Kidney epithelial cell (primary cell): ENCODE results near the gene IPO13. TPM values are rescaled to one million over a fixed set of nuclear protein-coding genes. Genes with fewer than 3 reads are reported as not detected.
A peak's percentile ranks its signal among the peaks of the same experiment; 100 is the strongest.

Source experiments
- DNase-seq: peaks from one replicate; pipeline ENCODE4 v3.0.0-alpha.2; 2010; ENCODE audit warnings: low read depth
- H3K27me3 ChIP-seq: 2 replicates; pipeline ENCODE4 v1.6.0; 2011; ENCODE audit warnings: low read length; ENCODE audit not compliant: control insufficient read depth, insufficient read depth
- H3K36me3 ChIP-seq: 2 replicates; pipeline ENCODE4 v1.5.1; 2011; ENCODE audit warnings: low read length; ENCODE audit not compliant: control insufficient read depth, insufficient read depth
- H3K4me3 ChIP-seq: 2 replicates; pipeline ENCODE4 v1.5.1; 2011; ENCODE audit warnings: low read depth, mild to moderate bottlenecking, control low read depth, low read length
- total RNA-seq: library from RNA; depleted of rRNA; stranded (reverse); fragments of >200 nt; gene quantifications from 2 replicates; pipeline ENCODE4 v1.2.3, GENCODE V29; 2015
- TF ChIP-seq, protein P1 (sequence below): IDR thresholded peaks from 2 replicates; pipeline ENCODE4 v1.5.1; 2011; ENCODE audit warnings: mild to moderate bottlenecking, moderate library complexity, low read length, control low read depth, inconsistent platforms; ENCODE audit not compliant: insufficient read depth, poor library complexity, severe bottlenecking

Gene IPO13
- total RNA-seq, 1 donor from 2014 or later, result 32.8 TPM

GRCh38 chr1:43970502-43970901, 23.8 kb downstream of the IPO13 start:
- no peaks in the 10 kb centered on the region for H3K36me3 ChIP-seq
- no peaks in the 10 kb centered on the region for H3K27me3 ChIP-seq
- TF ChIP-seq, protein P1, sequence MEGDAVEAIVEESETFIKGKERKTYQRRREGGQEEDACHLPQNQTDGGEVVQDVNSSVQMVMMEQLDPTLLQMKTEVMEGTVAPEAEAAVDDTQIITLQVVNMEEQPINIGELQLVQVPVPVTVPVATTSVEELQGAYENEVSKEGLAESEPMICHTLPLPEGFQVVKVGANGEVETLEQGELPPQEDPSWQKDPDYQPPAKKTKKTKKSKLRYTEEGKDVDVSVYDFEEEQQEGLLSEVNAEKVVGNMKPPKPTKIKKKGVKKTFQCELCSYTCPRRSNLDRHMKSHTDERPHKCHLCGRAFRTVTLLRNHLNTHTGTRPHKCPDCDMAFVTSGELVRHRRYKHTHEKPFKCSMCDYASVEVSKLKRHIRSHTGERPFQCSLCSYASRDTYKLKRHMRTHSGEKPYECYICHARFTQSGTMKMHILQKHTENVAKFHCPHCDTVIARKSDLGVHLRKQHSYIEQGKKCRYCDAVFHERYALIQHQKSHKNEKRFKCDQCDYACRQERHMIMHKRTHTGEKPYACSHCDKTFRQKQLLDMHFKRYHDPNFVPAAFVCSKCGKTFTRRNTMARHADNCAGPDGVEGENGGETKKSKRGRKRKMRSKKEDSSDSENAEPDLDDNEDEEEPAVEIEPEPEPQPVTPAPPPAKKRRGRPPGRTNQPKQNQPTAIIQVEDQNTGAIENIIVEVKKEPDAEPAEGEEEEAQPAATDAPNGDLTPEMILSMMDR, result no peak

GRCh38 chr1:43970911-43971310, 24.2 kb downstream of the IPO13 start:
- H3K36me3 ChIP-seq, result no peaks in the 10 kb centered on the region
- no peaks in the 10 kb centered on the region for H3K27me3 ChIP-seq
- DNase-seq, result no peak
- TF ChIP-seq, protein P1, result no peak
- no peak overlapping the region for H3K4me3 ChIP-seq

More at GRCh38 chr1:43970502-43970901, 23.8 kb downstream of the IPO13 start:
- DNase-seq, result no peak
- H3K4me3 ChIP-seq, result peak overlapping the region; percentile 82

GRCh38 chr1:43971336-43971980, 24.7 kb downstream of the IPO13 start:
- TF ChIP-seq, protein P1, result no peak
- no peaks in the 10 kb centered on the region for H3K27me3 ChIP-seq

DNA sequence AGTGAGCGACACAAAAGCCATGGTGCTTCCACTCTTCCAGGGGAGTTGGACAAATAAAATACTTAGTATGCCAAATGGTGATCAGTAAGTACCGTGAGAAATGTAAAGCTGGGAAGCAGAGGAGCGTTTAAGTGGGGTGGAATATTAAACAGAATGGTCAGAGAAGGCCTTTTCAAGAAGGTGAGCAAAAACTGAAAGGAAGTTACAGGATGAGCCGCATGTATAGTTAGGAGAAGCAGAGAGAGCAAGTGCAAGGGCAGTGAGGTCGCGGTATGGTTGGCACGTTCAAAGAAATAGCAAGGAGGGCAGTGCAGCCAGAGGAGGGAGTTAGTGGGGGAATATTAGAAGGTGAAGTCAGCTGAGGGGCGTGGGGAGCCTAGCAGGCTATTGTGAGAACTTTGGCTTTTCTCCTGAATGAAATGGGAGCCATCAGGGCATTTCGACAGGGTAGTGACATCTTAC, 27.3 kb downstream of the IPO13 start:
- TF ChIP-seq, protein P1, result no peak
- DNase-seq, result no peak
- peak overlapping the region; percentile 83 for H3K4me3 ChIP-seq
- no peaks in the 10 kb centered on the region for H3K27me3 ChIP-seq
- H3K36me3 ChIP-seq, result peaks cover 4% of the 10 kb centered on the region

More at GRCh38 chr1:43971336-43971980, 24.7 kb downstream of the IPO13 start:
- Histone ChIP-seq H3K4me3 (no peak overlapping the region), H3K36me3 (no peaks in the 10 kb centered on the region)
- no peak for DNase-seq

DNA sequence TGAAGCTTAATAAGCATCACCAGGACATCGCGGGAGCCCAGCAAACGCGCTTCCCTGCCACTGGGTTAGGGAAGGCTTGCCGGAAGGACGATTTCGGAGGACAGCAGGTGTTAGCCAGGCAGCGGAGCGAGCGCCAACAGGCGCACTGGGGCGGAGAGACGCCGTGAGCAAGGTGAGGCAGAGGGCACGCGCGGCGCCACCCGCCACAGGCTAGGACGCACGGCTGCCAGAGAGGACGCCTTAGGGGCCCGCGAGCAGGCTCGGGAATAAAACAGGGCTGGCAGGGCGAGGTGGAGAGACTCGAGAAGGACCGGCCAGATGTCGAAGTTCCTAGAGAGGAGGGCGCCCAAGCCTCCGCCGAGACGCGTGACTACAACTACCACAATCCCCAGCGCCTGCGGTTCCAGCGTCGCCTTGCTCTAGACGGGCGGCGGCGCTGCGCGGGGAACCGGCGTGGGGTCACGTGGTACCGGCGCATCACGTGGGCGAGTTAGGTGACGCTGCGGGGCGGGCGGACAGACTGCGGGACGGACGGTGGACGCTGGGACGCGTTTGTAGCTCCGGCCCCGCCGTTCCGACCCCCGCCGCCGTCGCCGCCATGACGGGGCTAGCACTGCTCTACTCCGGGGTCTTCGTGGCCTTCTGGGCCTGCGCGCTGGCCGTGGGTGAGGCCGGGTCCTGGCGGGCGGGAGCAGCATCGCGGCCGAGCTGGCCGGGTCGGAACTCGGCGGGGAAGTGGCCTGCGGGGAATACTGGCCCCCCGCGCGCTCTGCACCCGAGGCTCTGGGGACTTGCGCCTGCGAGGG, 27.9 kb downstream of the IPO13 start, which contains the start of gene ATP6V0B:
ATP6V0B (plus strand) TSS at position 518 of the 806 bp plus-strand sequence; CDS start at position 599, 81 bp downstream.
- Histone ChIP-seq H3K27me3 (no peaks in the 10 kb centered on the region), H3K4me3 (peak within 1 kb of the TSS; percentile 83), H3K36me3 (peaks cover 4% of the 10 kb centered on the region)
- peak; percentile 67 for DNase-seq
- TF ChIP-seq, protein P1, result no peak
